H9 (cell line): ENCODE measurements around the gene CMSS1. TPM values are rescaled to one million over a fixed set of nuclear protein-coding genes. Genes with fewer than 3 reads are reported as not detected.

Source experiments
- DNase-seq: peaks from one replicate; pipeline ENCODE4 v3.0.0-alpha.2; 2017
- H2AFZ ChIP-seq: one replicate; pipeline ENCODE4 v1.6.1; 2013; ENCODE audit warnings: mild to moderate bottlenecking, low read length, control low read depth, moderate library complexity
- H2AK5ac ChIP-seq: 2 replicates; pipeline ENCODE4 v1.6.1; 2013; ENCODE audit warnings: low read length, control low read depth, mixed read lengths; ENCODE audit not compliant: insufficient read length
- H2BK120ac ChIP-seq: one replicate; pipeline ENCODE4 v1.6.1; 2013; ENCODE audit warnings: low read depth, mild to moderate bottlenecking, low read length, control low read depth, inconsistent platforms; ENCODE audit not compliant: poor library complexity, severe bottlenecking
- H2BK12ac ChIP-seq: 2 replicates; pipeline ENCODE4 v1.6.1; 2013; ENCODE audit warnings: low read length, control low read depth, mixed read lengths, low read depth; ENCODE audit not compliant: insufficient read length
- H2BK15ac ChIP-seq: 2 replicates; pipeline ENCODE4 v1.6.1; 2013; ENCODE audit warnings: low read depth, low read length, control low read depth
- H2BK20ac ChIP-seq: one replicate; pipeline ENCODE4 v1.6.1; 2013; ENCODE audit warnings: low read depth, mild to moderate bottlenecking, low read length, control low read depth, inconsistent platforms; ENCODE audit not compliant: poor library complexity, severe bottlenecking
- H2BK5ac ChIP-seq: 2 replicates; pipeline ENCODE4 v1.6.1; 2013; ENCODE audit warnings: low read length, control low read depth, mixed read lengths; ENCODE audit not compliant: insufficient read length
- H3K14ac ChIP-seq: 2 replicates; pipeline ENCODE4 v1.6.1; 2013; ENCODE audit warnings: low read length, control low read depth; ENCODE audit not compliant: insufficient read depth
- H3K18ac ChIP-seq: 2 replicates; pipeline ENCODE4 v1.6.1; 2013; ENCODE audit warnings: low read depth, mild to moderate bottlenecking, mixed read lengths, low read length, control low read depth; ENCODE audit not compliant: insufficient read length
- H3K23ac ChIP-seq: 2 replicates; pipeline ENCODE4 v1.6.1; 2013; ENCODE audit warnings: low read length, control low read depth, mixed read lengths, low read depth; ENCODE audit not compliant: insufficient read length
- H3K23me2 ChIP-seq: 2 replicates; pipeline ENCODE4 v1.6.1; 2013; ENCODE audit warnings: low read depth, mild to moderate bottlenecking, mixed read lengths, low read length, control low read depth; ENCODE audit not compliant: insufficient read length, poor library complexity, severe bottlenecking
- H3K27ac ChIP-seq: 2 replicates; pipeline ENCODE4 v1.5.1; 2013; ENCODE audit warnings: low read length, control low read depth, mixed read lengths, low read depth; ENCODE audit not compliant: insufficient read length
- H3K27me3 ChIP-seq: 2 replicates; pipeline ENCODE4 v1.6.1; 2013; ENCODE audit warnings: low read length, control low read depth, inconsistent platforms; ENCODE audit not compliant: insufficient read depth
- H3K4ac ChIP-seq: 2 replicates; pipeline ENCODE4 v1.6.1; 2013; ENCODE audit warnings: low read depth, mild to moderate bottlenecking, control low read depth, inconsistent platforms, low read length, moderate library complexity
- H3K4me1 ChIP-seq: 2 replicates; pipeline ENCODE4 v1.6.1; 2013; ENCODE audit warnings: low read length, control low read depth, inconsistent platforms; ENCODE audit not compliant: insufficient read depth
- H3K4me2 ChIP-seq: 2 replicates; pipeline ENCODE4 v1.6.1; 2013; ENCODE audit warnings: low read length, control low read depth, mixed read lengths; ENCODE audit not compliant: insufficient read length, insufficient read depth
- H3K56ac ChIP-seq: 2 replicates; pipeline ENCODE4 v1.6.1; 2013; ENCODE audit warnings: low read depth, mild to moderate bottlenecking, mixed read lengths, low read length, control low read depth; ENCODE audit not compliant: insufficient read length
- H3K79me1 ChIP-seq: 2 replicates; pipeline ENCODE4 v1.6.1; 2013; ENCODE audit warnings: low read depth, mild to moderate bottlenecking, moderate library complexity, low read length, control low read depth, inconsistent platforms; ENCODE audit not compliant: insufficient read depth, poor library complexity, severe bottlenecking
- H3K79me2 ChIP-seq: 2 replicates; pipeline ENCODE4 v1.6.1; 2013; ENCODE audit warnings: low read length, control low read depth, inconsistent platforms; ENCODE audit not compliant: insufficient read depth
- H3K9ac ChIP-seq: 2 replicates; pipeline ENCODE4 v1.6.1; 2013; ENCODE audit warnings: low read length, control low read depth, mixed read lengths; ENCODE audit not compliant: insufficient read length; ENCODE audit errors: extremely low read depth
- H3K9me3 ChIP-seq: one replicate; pipeline ENCODE4 v1.6.1; 2013; ENCODE audit warnings: low read depth, low read length, inconsistent platforms; ENCODE audit not compliant: control insufficient read depth
- H3T11ph ChIP-seq: one replicate; pipeline ENCODE4 v1.6.1; 2013; ENCODE audit warnings: mild to moderate bottlenecking, low read length, control low read depth, inconsistent platforms
- H4K20me1 ChIP-seq: one replicate; pipeline ENCODE4 v1.6.1; 2013; ENCODE audit not compliant: control insufficient read depth, insufficient read length, insufficient read depth
- H4K5ac ChIP-seq: 2 replicates; pipeline ENCODE4 v1.6.1; 2013; ENCODE audit warnings: low read depth, mild to moderate bottlenecking, mixed read lengths, low read length, control low read depth; ENCODE audit not compliant: insufficient read length
- H4K8ac ChIP-seq: replicated peaks from 2 replicates; pipeline ENCODE4 v1.6.1; 2013; ENCODE audit warnings: low read length, control low read depth, mixed read lengths, low read depth; ENCODE audit not compliant: insufficient read length
- H4K91ac ChIP-seq: 2 replicates; pipeline ENCODE4 v1.6.1; 2013; ENCODE audit warnings: low read depth, mild to moderate bottlenecking, moderate library complexity, mixed read lengths, low read length, control low read depth; ENCODE audit not compliant: insufficient read length
- H3K27ac Mint-ChIP-seq, 3 experiments: 2 replicates in 2 of 3; 3 replicates in 1 of 3; pipeline ENCODE4 v1.8.0; 2020 to 2021; ENCODE audit warnings: mixed read lengths in 3 of 3, mild to moderate bottlenecking in 1 of 3, moderate library complexity in 1 of 3
- H3K27me3 Mint-ChIP-seq: 2 replicates; pipeline ENCODE4 v1.8.0; 2021; ENCODE audit warnings: low read depth, mild to moderate bottlenecking, moderate library complexity, mixed read lengths
- H3K36me3 Mint-ChIP-seq, 3 experiments: 2 replicates in 2 of 3; 3 replicates in 1 of 3; pipeline ENCODE4 v1.8.0; 2020 to 2021; ENCODE audit warnings: low read depth in 3 of 3, mixed read lengths in 3 of 3; ENCODE audit not compliant: insufficient read depth in 1 of 3
- H3K4me1 Mint-ChIP-seq, 2 experiments: 2 replicates each; pipeline ENCODE4 v1.8.0; 2020; ENCODE audit warnings: mixed read lengths in 2 of 2
- H3K4me3 Mint-ChIP-seq, 2 experiments: 2 replicates in 1 of 2; 3 replicates in 1 of 2; pipeline ENCODE4 v1.8.0; 2020 to 2021; ENCODE audit warnings: mild to moderate bottlenecking in 2 of 2, mixed read lengths in 2 of 2, moderate library complexity in 1 of 2
- H3K9me3 Mint-ChIP-seq, 2 experiments: 2 replicates in 1 of 2; 3 replicates in 1 of 2; pipeline ENCODE4 v1.8.0; 2020; ENCODE audit warnings: mild to moderate bottlenecking in 2 of 2, mixed read lengths in 2 of 2, moderate library complexity in 1 of 2
- CTCF ChIP-seq: fragments of 200-600 bp; sonication (generic); conservative IDR thresholded peaks from 3 replicates; pipeline ENCODE4 v1.8.0; 2021; ENCODE audit warnings: antibody characterized with exemption, mild to moderate bottlenecking
- WGBS: extraction: QIAGEN DNeasy Blood & Tissue Kit; methylation state at CpG from one replicate; pipeline ENCODE4 v1.1.7; 2013; ENCODE audit warnings: missing lambda C conversion rate, low lambda C conversion rate, mixed read lengths; ENCODE audit not compliant: insufficient read length; ENCODE audit errors: extremely low coverage; 5-methylcytosine and 5-hydroxymethylcytosine counted together
- total RNA-seq: library from RNA; stranded (reverse); gene quantifications from 2 replicates; pipeline ENCODE4 v1.2.1, GENCODE V29; 2021

CMSS1 gene
- total RNA-seq, 1 experiment from 2014 or later: 61.8 TPM

- Histone ChIP-seq H2AK5ac (no peak overlapping the region), H3T11ph (no peak overlapping the region), H2AFZ (no peak overlapping the region), H4K8ac (no peak overlapping the region), H3K18ac (no peak overlapping the region), H3K23me2 (no peaks in the 10 kb centered on the region), H2BK20ac (no peak overlapping the region), H4K5ac (no peak overlapping the region), H3K4me1 (peaks cover 7% of the 10 kb centered on the region; the same call in 1 of the 2 replicates), H3K56ac (no peak overlapping the region), H3K9ac (no peak overlapping the region), H2BK15ac (no peak overlapping the region), H3K27ac (no peak overlapping the region), H3K9me3 (no peaks in the 10 kb centered on the region), H2BK120ac (no peak overlapping the region), H3K4me2 (no peak overlapping the region), H3K79me1 (no peaks in the 10 kb centered on the region), H2BK5ac (no peak overlapping the region), H3K14ac (no peak overlapping the region), H3K23ac (no peak overlapping the region), H3K79me2 (peaks cover 2% of the 10 kb centered on the region; the same call in 1 of the 2 replicates), H3K27me3 (no peaks in the 10 kb centered on the region), H3K4ac (no peak overlapping the region), H4K91ac (no peak overlapping the region), H2BK12ac (no peak overlapping the region), H4K20me1 (no peaks in the 10 kb centered on the region)
- WGBS: no CpG with 5 or more reads among the region's 1 CpG
- Mint-ChIP-seq H3K4me1 (peaks cover 32 to 37% of the 10 kb centered on the region in 2 experiments), H3K27me3 (no peaks in the 10 kb centered on the region), H3K4me3 (no peak overlapping the region), H3K27ac (no peak overlapping the region), H3K36me3 (peaks cover 0 to under 1% (median 0%) of the 10 kb centered on the region in 3 experiments; a peak in 1 of 7 replicates), H3K9me3 (no peaks in the 10 kb centered on the region)
- DNase-seq: no peak
- no peak for TF ChIP-seq CTCF
Measured at GRCh38 chr3:99857278-99857677, 39.6 kb downstream of the CMSS1 start.
